DND-41 (cell line): ENCODE measurements around the gene PDZRN4.

Source experiments
- CTCF ChIP-seq: IDR thresholded peaks from 2 replicates; pipeline ENCODE4 v1.5.1; 2012; ENCODE audit warnings: borderline replicate concordance, low read length, moderate library complexity, mild to moderate bottlenecking; ENCODE audit not compliant: poor library complexity, severe bottlenecking; ENCODE audit errors: extremely low read depth
- EZH2 ChIP-seq: IDR thresholded peaks from 3 replicates; pipeline ENCODE4 v1.6.1; 2012; ENCODE audit warnings: borderline replicate concordance, low read depth, mild to moderate bottlenecking, moderate library complexity, low read length, inconsistent platforms; ENCODE audit not compliant: severe bottlenecking

GRCh38 chr12:41271489-41271888 lies 83.4 kb downstream of the PDZRN4 start:
- TF ChIP-seq CTCF = no peak
- no peak for TF ChIP-seq EZH2
